Activated CD8-positive, alpha-beta memory T cell treated with anti-CD3 and anti-CD28 coated beads for 4 hours (primary cell): Measurements from ENCODE around the gene PLGLB1.
"Not testable (repeated sequence)": the region's sequence is repeated elsewhere in the genome, so short reads cannot be mapped to it uniquely, and the experiment has no call there.

Source experiments
- DNase-seq, 2 donors: peaks; one replicate each; pipeline ENCODE4 v3.0.0-alpha.2; 2020; ENCODE audit warnings: low read depth in 2 of 2

PLGLB1 gene

GRCh38 chr2:87021744-87022143, at the start of gene PLGLB1:
Gene PLGLB1 (minus strand): TSS chr2:87021844. CDS start chr2:87021783, 61 bp downstream.
- DNase-seq = not testable (repeated sequence)

- DNase-seq = not testable (repeated sequence)
Measured at GRCh38 chr2:87064305-87064704, 42.7 kb upstream of the PLGLB1 start.

- not testable (repeated sequence) for DNase-seq
Measured at GRCh38 chr2:87063431-87063830, 41.8 kb upstream of the PLGLB1 start.

- DNase-seq = not testable (repeated sequence)
Measured at GRCh38 chr2:87061519-87061918, 39.9 kb upstream of the PLGLB1 start.

GRCh38 chr2:87057606-87058005, 36.0 kb upstream of the PLGLB1 start:
- DNase-seq = not testable (repeated sequence)

- DNase-seq = not testable (repeated sequence)
Measured at GRCh38 chr2:87056843-87057242, 35.2 kb upstream of the PLGLB1 start.

GRCh38 chr2:87056435-87056834, 34.8 kb upstream of the PLGLB1 start:
- DNase-seq = not testable (repeated sequence)

- not testable (repeated sequence) for DNase-seq
Measured at GRCh38 chr2:87054375-87054774, 32.7 kb upstream of the PLGLB1 start.

GRCh38 chr2:87041321-87041978, 19.8 kb upstream of the PLGLB1 start:
- not testable (repeated sequence) for DNase-seq

- DNase-seq = not testable (repeated sequence)
Measured at GRCh38 chr2:87028607-87029006, 7.0 kb upstream of the PLGLB1 start.

- DNase-seq = not testable (repeated sequence)
Measured at GRCh38 chr2:87026816-87027215, 5.2 kb upstream of the PLGLB1 start.

GRCh38 chr2:87025927-87026326, 4.3 kb upstream of the PLGLB1 start:
- not testable (repeated sequence) for DNase-seq

- not testable (repeated sequence) for DNase-seq
Measured at GRCh38 chr2:87023988-87024615, 2.5 kb upstream of the PLGLB1 start.

- not testable (repeated sequence) for DNase-seq
Measured at GRCh38 chr2:87021043-87021442, 601 bp downstream of the PLGLB1 start.

- not testable (repeated sequence) for DNase-seq
Measured at GRCh38 chr2:87019053-87019452, 2.6 kb downstream of the PLGLB1 start.

- not testable (repeated sequence) for DNase-seq
Measured at GRCh38 chr2:87014489-87015169, 7.0 kb downstream of the PLGLB1 start.

- not testable (repeated sequence) for DNase-seq
Measured at GRCh38 chr2:87004398-87004797, 17.2 kb downstream of the PLGLB1 start.
